DND-41 (cell line): ENCODE data around the gene ADARB2.

Experiments used
- ATAC-seq: fragments of 200-7000 bp; cut with Tn5 transposase; 3 replicates; pipeline ENCODE4 v1.9.1; 2021; ENCODE audit warnings: low read depth; ENCODE audit not compliant: insufficient read depth
- DNase-seq: peaks from one replicate; pipeline ENCODE4 v3.0.0-alpha.2; 2020
- H2AFZ ChIP-seq: 2 replicates; pipeline ENCODE4 v1.6.0; 2012; ENCODE audit warnings: low read depth, low read length
- H3K27ac ChIP-seq: 2 replicates; pipeline ENCODE4 v1.5.1; 2012; ENCODE audit warnings: low read length, inconsistent platforms
- H3K27me3 ChIP-seq: fragments of 200-600 bp; sonication (generic); 2 replicates; pipeline ENCODE4 v1.6.0; 2012; ENCODE audit warnings: low read length, mild to moderate bottlenecking, inconsistent platforms; ENCODE audit not compliant: insufficient read depth, poor library complexity
- H3K36me3 ChIP-seq: 2 replicates; pipeline ENCODE4 v1.5.1; 2012; ENCODE audit warnings: low read length, inconsistent platforms; ENCODE audit not compliant: insufficient read depth
- H3K4me1 ChIP-seq: 2 replicates; pipeline ENCODE4 v1.5.1; 2012; ENCODE audit warnings: mild to moderate bottlenecking, low read length; ENCODE audit not compliant: insufficient read depth
- H3K4me2 ChIP-seq: 2 replicates; pipeline ENCODE4 v1.6.0; 2012; ENCODE audit warnings: mild to moderate bottlenecking, moderate library complexity, low read length, inconsistent platforms; ENCODE audit not compliant: insufficient read depth
- H3K4me3 ChIP-seq, 2 experiments: fragments of 200-600 bp in 1 of 2; shearing (Covaris generic) in 1 of 2; 2 replicates each; pipeline ENCODE4 v1.5.1; 2012 to 2016; ENCODE audit warnings: inconsistent platforms in 2 of 2, low read length in 2 of 2, mild to moderate bottlenecking in 2 of 2, low read depth in 1 of 2, moderate library complexity in 1 of 2
- H3K79me2 ChIP-seq: 2 replicates; pipeline ENCODE4 v1.6.0; 2012; ENCODE audit warnings: low read length, inconsistent platforms; ENCODE audit not compliant: insufficient read depth
- H3K9ac ChIP-seq: 2 replicates; pipeline ENCODE4 v1.6.0; 2012; ENCODE audit warnings: low read depth, mild to moderate bottlenecking, inconsistent platforms, low read length, moderate library complexity
- H3K9me3 ChIP-seq: 2 replicates; pipeline ENCODE4 v1.5.1; 2012; ENCODE audit warnings: low read length, moderate library complexity, mild to moderate bottlenecking, inconsistent platforms; ENCODE audit not compliant: insufficient read depth, severe bottlenecking
- H4K20me1 ChIP-seq: 2 replicates; pipeline ENCODE4 v1.6.0; 2012; ENCODE audit warnings: low read length; ENCODE audit not compliant: insufficient read depth
- CTCF ChIP-seq: IDR thresholded peaks from 2 replicates; pipeline ENCODE4 v1.5.1; 2012; ENCODE audit warnings: borderline replicate concordance, low read length, moderate library complexity, mild to moderate bottlenecking; ENCODE audit not compliant: poor library complexity, severe bottlenecking; ENCODE audit errors: extremely low read depth
- EZH2 ChIP-seq: IDR thresholded peaks from 3 replicates; pipeline ENCODE4 v1.6.1; 2012; ENCODE audit warnings: borderline replicate concordance, low read depth, mild to moderate bottlenecking, moderate library complexity, low read length, inconsistent platforms; ENCODE audit not compliant: severe bottlenecking

The ADARB2 gene

DNA sequence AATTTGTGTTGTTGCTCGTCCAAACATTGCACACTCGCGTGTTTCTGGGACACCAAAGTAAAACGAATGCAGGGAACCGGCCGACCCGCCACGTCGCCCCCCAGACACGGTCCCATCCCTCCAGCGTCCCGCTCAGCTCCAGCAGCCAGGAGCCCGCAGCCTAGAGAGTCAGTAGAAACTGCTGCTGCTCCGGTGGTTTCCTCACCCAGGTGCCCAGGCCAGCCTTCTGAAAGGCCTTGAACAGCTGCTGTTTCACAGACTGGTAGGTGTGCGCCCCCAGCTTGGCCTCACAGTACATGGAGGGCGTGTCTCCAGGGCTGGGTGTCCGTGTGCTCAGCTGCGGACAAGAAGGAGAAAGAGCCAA is 554.3 kb downstream of the ADARB2 start:
- Histone ChIP-seq H3K79me2 (no peaks in the 10 kb centered on the region), H3K27ac (no peak overlapping the region), H3K4me1 (no peaks in the 10 kb centered on the region), H3K9me3 (no peaks in the 10 kb centered on the region), H3K4me3 (no peak overlapping the region), H3K9ac (no peak overlapping the region), H3K4me2 (no peak overlapping the region), H3K27me3 (no peaks in the 10 kb centered on the region), H4K20me1 (no peaks in the 10 kb centered on the region), H2AFZ (no peak overlapping the region), H3K36me3 (no peaks in the 10 kb centered on the region)
- DNase-seq: no peak
- TF ChIP-seq EZH2: no peak
- no peak for TF ChIP-seq CTCF
- no peak for ATAC-seq

DNA sequence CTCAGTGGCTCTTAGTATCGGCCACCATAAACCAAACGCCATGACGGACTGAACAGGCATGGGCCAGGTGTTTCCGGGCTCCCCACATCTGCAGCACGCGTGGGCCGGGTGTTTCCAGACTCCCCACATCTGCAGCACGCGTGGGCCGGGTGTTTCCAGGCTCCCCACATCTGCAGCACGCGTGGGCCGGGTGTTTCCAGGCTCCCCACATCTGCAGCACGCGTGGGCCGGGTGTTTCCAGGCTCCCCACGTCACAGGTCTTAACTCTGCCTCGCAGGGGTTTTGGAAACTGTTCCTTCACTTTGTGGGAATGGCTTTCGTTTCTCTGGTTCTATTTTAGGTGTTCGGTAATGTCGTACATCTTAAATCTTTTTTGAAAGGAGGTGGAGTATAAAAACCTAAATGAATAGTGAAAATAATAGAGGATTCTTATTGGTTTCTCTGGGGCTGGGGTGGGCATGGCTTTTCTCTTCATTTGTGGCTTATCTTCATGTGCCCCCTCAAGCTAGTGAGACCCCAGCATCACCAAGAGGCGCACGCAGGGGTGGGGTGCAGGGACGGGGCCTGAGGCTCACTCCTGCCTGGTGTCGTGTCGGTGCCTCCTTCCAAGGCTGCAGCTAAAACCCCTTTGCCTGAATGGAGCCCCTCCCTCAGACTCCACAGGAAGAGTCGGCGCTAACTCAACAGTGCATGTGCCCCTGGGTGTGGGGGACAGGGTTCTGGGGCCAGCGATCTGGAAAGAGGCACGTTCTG is 554.9 kb downstream of the ADARB2 start:
- H3K4me1 ChIP-seq: no peaks in the 10 kb centered on the region
- ATAC-seq (no peak), DNase-seq (no peak)
- H3K4me2 ChIP-seq: no peak overlapping the region
- H4K20me1 ChIP-seq: no peaks in the 10 kb centered on the region
- no peaks in the 10 kb centered on the region for H3K9me3 ChIP-seq
- no peak overlapping the region for H3K4me3 ChIP-seq
- TF ChIP-seq EZH2: no peak
- TF ChIP-seq CTCF: no peak
- no peak overlapping the region for H3K9ac ChIP-seq
- no peak overlapping the region for H3K27ac ChIP-seq
- H3K27me3 ChIP-seq: no peaks in the 10 kb centered on the region
- no peak overlapping the region for H2AFZ ChIP-seq
- no peaks in the 10 kb centered on the region for H3K79me2 ChIP-seq
- no peaks in the 10 kb centered on the region for H3K36me3 ChIP-seq

DNA sequence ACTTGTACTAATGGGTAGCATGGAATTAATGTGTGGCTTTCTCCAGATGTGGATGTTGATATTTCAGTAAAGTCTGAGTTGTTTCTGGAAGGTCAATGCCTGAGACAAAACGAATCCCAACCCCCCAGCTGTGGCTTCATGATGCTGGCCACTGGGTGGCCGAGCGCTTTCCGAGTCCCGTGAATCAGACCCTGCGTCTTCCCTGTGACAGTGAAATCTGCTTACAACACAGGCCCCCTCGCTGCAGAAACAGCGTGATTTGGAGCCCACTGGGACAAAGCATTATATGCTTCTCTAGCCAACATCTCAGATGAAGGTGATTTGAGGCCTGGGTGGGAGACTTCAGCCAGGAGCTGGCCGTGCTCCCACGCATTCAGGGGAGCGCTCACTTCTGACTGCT is 556.5 kb downstream of the ADARB2 start:
- no peaks in the 10 kb centered on the region for H3K4me1 ChIP-seq
- DNase-seq (no peak), ATAC-seq (no peak)
- H3K79me2 ChIP-seq: no peaks in the 10 kb centered on the region
- H3K9ac ChIP-seq: no peak overlapping the region
- H2AFZ ChIP-seq: no peak overlapping the region
- no peak overlapping the region for H3K4me3 ChIP-seq
- H3K36me3 ChIP-seq: no peaks in the 10 kb centered on the region
- H3K27ac ChIP-seq: no peak overlapping the region
- H4K20me1 ChIP-seq: no peaks in the 10 kb centered on the region
- H3K27me3 ChIP-seq: no peaks in the 10 kb centered on the region
- TF ChIP-seq CTCF (no peak), EZH2 (no peak)
- no peak overlapping the region for H3K4me2 ChIP-seq
- no peaks in the 10 kb centered on the region for H3K9me3 ChIP-seq
